ENCODE measurements around the gene NEK9.

Gene NEK9

GRCh38 chr14:75040959-75041358 is 85.9 kb downstream of the NEK9 start:
- no peak for DNase-seq

GRCh38 chr14:75040507-75040906 is 86.3 kb downstream of the NEK9 start:
- DNase-seq = no peak

- DNase-seq = no peak
Observed at GRCh38 chr14:75032939-75033338, 93.9 kb downstream of the NEK9 start.

- no peak for DNase-seq
Observed at GRCh38 chr14:75030147-75030546, 96.7 kb downstream of the NEK9 start.

Measured in amygdala (tissue), 56 donors.